ENCODE results near the gene NSD1. TPM values are rescaled to one million over a fixed set of nuclear protein-coding genes. Genes with fewer than 3 reads are reported as not detected.

Gene NSD1
- total RNA-seq, 4 donors from 2014 or later, result 24.0 to 39.5 (median 32.2) TPM

GRCh38 chr5:177232761-177233160, 99.2 kb downstream of the NSD1 start:
- no peak overlapping the region for H3K27ac ChIP-seq
- TF ChIP-seq POLR2A (IDR thresholded peaks at IDR 0.05) (no peak), CTCF (IDR thresholded peaks at IDR 0.05) (no peak)
- 46 to 75% methylated on average over 1 of the region's 1 CpG for WGBS, 2 donors
- peaks cover 0 to 26% (median 15%) of the 10 kb centered on the region in 3 donors for H3K4me1 ChIP-seq
- no peaks in the 10 kb centered on the region for H3K9me3 ChIP-seq
- no peak for DNase-seq
- H3K27me3 ChIP-seq, result no peaks in the 10 kb centered on the region
- intact Hi-C loops (cut with DNase I), result no loop called here
- no peak overlapping the region for H3K4me3 ChIP-seq
- peaks cover 0 to 49% (median 2%) of the 10 kb centered on the region in 3 donors for H3K36me3 ChIP-seq

- 35 to 54% methylated on average over 4 of the region's 4 CpGs for WGBS, 2 donors
- H3K36me3 ChIP-seq, result peaks cover 3 to 53% (median 5%) of the 10 kb centered on the region in 3 donors
- H3K4me3 ChIP-seq, result no peak overlapping the region
- intact Hi-C loops (cut with DNase I), result no loop called here
- no peaks in the 10 kb centered on the region for H3K9me3 ChIP-seq
- no peaks in the 10 kb centered on the region for H3K27me3 ChIP-seq
- no peak for DNase-seq
- TF ChIP-seq POLR2A (IDR thresholded peaks at IDR 0.05), result no peak
- no peak for TF ChIP-seq CTCF (IDR thresholded peaks at IDR 0.05)
- no peak overlapping the region for H3K27ac ChIP-seq
- peaks cover 0 to 26% (median 15%) of the 10 kb centered on the region in 3 donors for H3K4me1 ChIP-seq
These were observed 99.6 kb downstream of the NSD1 start for GRCh38 chr5:177233206-177233605.

GRCh38 chr5:177233802-177234201, 100.2 kb downstream of the NSD1 start:
- no peaks in the 10 kb centered on the region for H3K9me3 ChIP-seq
- H3K4me1 ChIP-seq, result peaks cover 0 to 26% (median 15%) of the 10 kb centered on the region in 3 donors
- TF ChIP-seq POLR2A (IDR thresholded peaks at IDR 0.05), result no peak
- H3K4me3 ChIP-seq, result no peak overlapping the region
- H3K27me3 ChIP-seq, result no peaks in the 10 kb centered on the region
- no peak overlapping the region for H3K27ac ChIP-seq
- no peak for DNase-seq
- intact Hi-C loops (cut with DNase I), result no loop called here
- peaks cover 9 to 59% (median 10%) of the 10 kb centered on the region in 3 donors for H3K36me3 ChIP-seq

- Histone ChIP-seq H3K9me3 (no peaks in the 10 kb centered on the region), H3K27ac (no peak overlapping the region), H3K36me3 (peaks cover 9 to 63% (median 10%) of the 10 kb centered on the region in 3 donors), H3K4me3 (no peak overlapping the region), H3K4me1 (peaks cover 0 to 26% (median 15%) of the 10 kb centered on the region in 3 donors), H3K27me3 (no peaks in the 10 kb centered on the region)
- WGBS, 2 donors, result 81 to 85% methylated on average over 2 of the region's 2 CpGs
- no peak for TF ChIP-seq POLR2A (IDR thresholded peaks at IDR 0.05)
- TF ChIP-seq CTCF (IDR thresholded peaks at IDR 0.05), result no peak
- DNase-seq, result no peak
- intact Hi-C loops (cut with DNase I), result no loop called here
These were observed 101.3 kb downstream of the NSD1 start for GRCh38 chr5:177234841-177235240.

GRCh38 chr5:177241768-177242167, 108.2 kb downstream of the NSD1 start:
- TF ChIP-seq CTCF (IDR thresholded peaks at IDR 0.05) (no peak), POLR2A (IDR thresholded peaks at IDR 0.05) (no peak)
- Histone ChIP-seq H3K4me1 (no peaks in the 10 kb centered on the region), H3K4me3 (no peak overlapping the region), H3K27me3 (no peaks in the 10 kb centered on the region), H3K36me3 (peaks cover 9 to 100% (median 12%) of the 10 kb centered on the region in 3 donors), H3K9me3 (no peaks in the 10 kb centered on the region), H3K27ac (no peak overlapping the region)
- intact Hi-C loops (cut with DNase I), result no loop called here
- no peak for DNase-seq

- no peak for TF ChIP-seq CTCF (IDR thresholded peaks at IDR 0.05)
- TF ChIP-seq POLR2A (IDR thresholded peaks at IDR 0.05), result no peak
- no peaks in the 10 kb centered on the region for H3K9me3 ChIP-seq
- H3K36me3 ChIP-seq, result peaks cover 9 to 100% (median 17%) of the 10 kb centered on the region in 3 donors
- no peaks in the 10 kb centered on the region for H3K4me1 ChIP-seq
- no peak overlapping the region for H3K4me3 ChIP-seq
- WGBS, 2 donors, result 94% methylated on average over 5 of the region's 5 CpGs
- no peak overlapping the region for H3K27ac ChIP-seq
- DNase-seq, result no peak
- H3K27me3 ChIP-seq, result no peaks in the 10 kb centered on the region
- intact Hi-C loops (cut with DNase I), result no loop called here
These were observed 108.7 kb downstream of the NSD1 start for GRCh38 chr5:177242304-177242703.

All from esophagus squamous epithelium (tissue), 5 donors.